Smooth muscle cell (in vitro differentiated cells): Measurements from ENCODE around the gene COL27A1. TPM values are rescaled to one million over a fixed set of nuclear protein-coding genes. Genes with fewer than 3 reads are reported as not detected.
"Not testable (repeated sequence)": the region's sequence is repeated elsewhere in the genome, so short reads cannot be mapped to it uniquely, and the experiment has no call there.

ENCODE experiments used
- DNase-seq: peaks from one replicate; lab custom pipeline; 2025; ENCODE audit not compliant: unreplicated experiment; lab: John Stamatoyannopoulos, UW
- H2AFZ ChIP-seq: fragments of 200-600 bp; sonication (generic); 2 replicates; pipeline ENCODE4 v1.6.0; 2016; ENCODE audit warnings: antibody characterized with exemption, low read depth, mild to moderate bottlenecking
- H3F3A ChIP-seq: fragments of 200-600 bp; sonication (generic); 2 replicates; pipeline ENCODE4 v1.6.0; 2017; ENCODE audit warnings: antibody characterized with exemption, low read depth
- H3K27ac ChIP-seq: fragments of 200-600 bp; sonication (generic); 2 replicates; pipeline ENCODE4 v1.5.1; 2016; ENCODE audit warnings: low read depth, mild to moderate bottlenecking
- H3K27me3 ChIP-seq: fragments of 200-600 bp; sonication (generic); 2 replicates; pipeline ENCODE4 v1.6.1; 2016; ENCODE audit warnings: low read depth, mild to moderate bottlenecking
- H3K36me3 ChIP-seq: fragments of 200-600 bp; sonication (generic); 2 replicates; pipeline ENCODE4 v1.5.1; 2016; ENCODE audit warnings: low read depth
- H3K4me1 ChIP-seq: fragments of 200-600 bp; sonication (generic); 2 replicates; pipeline ENCODE4 v1.5.1; 2016; ENCODE audit warnings: low read depth
- H3K4me2 ChIP-seq: fragments of 200-600 bp; sonication (generic); 2 replicates; pipeline ENCODE4 v1.6.0; 2016; ENCODE audit warnings: mild to moderate bottlenecking
- H3K4me3 ChIP-seq: fragments of 200-600 bp; sonication (generic); 2 replicates; pipeline ENCODE4 v1.5.1; 2016; ENCODE audit warnings: mild to moderate bottlenecking
- H3K79me2 ChIP-seq: fragments of 200-600 bp; sonication (generic); 2 replicates; pipeline ENCODE4 v1.6.0; 2016; ENCODE audit warnings: low read depth, mild to moderate bottlenecking
- H3K9ac ChIP-seq: fragments of 200-600 bp; sonication (generic); 2 replicates; pipeline ENCODE4 v1.6.0; 2016; ENCODE audit warnings: low read depth
- H3K9me3 ChIP-seq: fragments of 200-600 bp; sonication (generic); replicated peaks from 2 replicates; pipeline ENCODE4 v1.5.1; 2016; ENCODE audit warnings: low read depth
- H4K20me1 ChIP-seq: fragments of 200-600 bp; sonication (generic); 2 replicates; pipeline ENCODE4 v1.6.0; 2016; ENCODE audit warnings: low read depth
- CTCF ChIP-seq: fragments of 200-600 bp; sonication (generic); IDR thresholded peaks from 2 replicates; pipeline ENCODE4 v1.5.1; 2017; ENCODE audit warnings: borderline replicate concordance, mild to moderate bottlenecking, antibody characterized with exemption; ENCODE audit not compliant: insufficient read depth, poor library complexity, severe bottlenecking
- WGBS: methylation state at CpG from one replicate; pipeline ENCODE4 v1.1.7; 2016; ENCODE audit warnings: low lambda C conversion rate; 5-methylcytosine and 5-hydroxymethylcytosine counted together
- polyA plus RNA-seq: library from polyadenylated mRNA; unstranded; fragments of >200 nt; fragmentation: Nextera tagmentation; extraction: Ambion mirVana; gene quantifications from 2 replicates; pipeline ENCODE4 v1.2.1, GENCODE V29; 2016
- total RNA-seq: library from RNA; depleted of rRNA; stranded (reverse); fragments of >200 nt; gene quantifications from 2 replicates; pipeline ENCODE4 v1.2.3, GENCODE V29; 2014

The COL27A1 gene
- total and polyA plus RNA-seq, 2 experiments from 2014 or later: 18.1 to 19.9 TPM

GRCh38 chr9:114325684-114326254 is 170.4 kb downstream of the COL27A1 start:
- not testable (repeated sequence) for H4K20me1 ChIP-seq

GRCh38 chr9:114327749-114328148 is 172.4 kb downstream of the COL27A1 start:
- Histone ChIP-seq H2AFZ (no peak overlapping the region), H3K4me2 (no peak overlapping the region), H3K9me3 (no peaks in the 10 kb centered on the region), H3K9ac (no peak overlapping the region), H3K4me3 (no peak overlapping the region), H3K4me1 (no peaks in the 10 kb centered on the region), H3K27me3 (no peaks in the 10 kb centered on the region), H3K79me2 (no peaks in the 10 kb centered on the region), H4K20me1 (no peaks in the 10 kb centered on the region), H3F3A (no peaks in the 10 kb centered on the region), H3K27ac (no peak overlapping the region), H3K36me3 (no peaks in the 10 kb centered on the region)
- 93% methylated on average over 8 of the region's 8 CpGs for whole genome bisulfite sequencing
- peak; percentile 32 for DNase-seq
- no peak for TF ChIP-seq CTCF

More at GRCh38 chr9:114325684-114326254, 170.4 kb downstream of the COL27A1 start:
- not testable (repeated sequence) for H3K9ac ChIP-seq, H2AFZ ChIP-seq, H3K4me3 ChIP-seq, H3K79me2 ChIP-seq, H3K4me2 ChIP-seq, H3K36me3 ChIP-seq, H3K9me3 ChIP-seq, H3K4me1 ChIP-seq, H3F3A ChIP-seq, H3K27me3 ChIP-seq, H3K27ac ChIP-seq
- WGBS: 85% methylated on average over 3 of the region's 3 CpGs
- DNase-seq: peak; percentile 16

- not testable (repeated sequence) for H3K4me1 ChIP-seq, H3K9me3 ChIP-seq, H3F3A ChIP-seq, H3K36me3 ChIP-seq, H3K27me3 ChIP-seq, H3K9ac ChIP-seq, H3K27ac ChIP-seq, H3K79me2 ChIP-seq, H3K4me2 ChIP-seq, H2AFZ ChIP-seq, H4K20me1 ChIP-seq, H3K4me3 ChIP-seq
- DNase-seq: peak; percentile 37
- WGBS: 83% methylated on average over 10 of the region's 10 CpGs
Observed at GRCh38 chr9:114328357-114328820, 173.1 kb downstream of the COL27A1 start.

- WGBS: 89% methylated on average over 12 of the region's 12 CpGs
Observed at GRCh38 chr9:114328937-114329624, 173.7 kb downstream of the COL27A1 start.

GRCh38 chr9:114329625-114330022 is 174.3 kb downstream of the COL27A1 start, which contains the start of gene ORM2:
ORM2 (plus strand) TSS chr9:114329869; CDS start chr9:114329905, 36 bp downstream.
- not testable (repeated sequence) for H2AFZ ChIP-seq, H3K4me2 ChIP-seq, H3K4me1 ChIP-seq, H4K20me1 ChIP-seq, H3K79me2 ChIP-seq, H3K36me3 ChIP-seq, H3K27me3 ChIP-seq, H3K4me3 ChIP-seq, H3F3A ChIP-seq, H3K9me3 ChIP-seq, H3K9ac ChIP-seq, DNase-seq, H3K27ac ChIP-seq
- WGBS: no CpG with 5 or more reads among the region's 10 CpGs

More at GRCh38 chr9:114328937-114329624, 173.7 kb downstream of the COL27A1 start:
- DNase-seq: peak; percentile 18
- H4K20me1 ChIP-seq, H3K9me3 ChIP-seq, H3K4me2 ChIP-seq, H2AFZ ChIP-seq, H3K27me3 ChIP-seq, H3K9ac ChIP-seq, H3K4me3 ChIP-seq, H3K27ac ChIP-seq, H3K79me2 ChIP-seq, H3K36me3 ChIP-seq, H3F3A ChIP-seq, H3K4me1 ChIP-seq: not testable (repeated sequence)
